ENCODE data around the gene ANXA8.

The ANXA8 gene

GRCh38 chr10:47418966-47419365, 64.9 kb downstream of the ANXA8 start:
- FAIRE-seq, result no peak
- no peak for TF ChIP-seq POLR2AphosphoS5 (IDR thresholded peaks at IDR 0.05; ENCODE audit: low read depth, low read length)
- TF ChIP-seq POLR2A (IDR thresholded peaks at IDR 0.05; ENCODE audit: low read depth, low read length), result no peak
- no peak for TF ChIP-seq TAF1 (IDR thresholded peaks at IDR 0.05; ENCODE audit: low read depth, low read length)
- TF ChIP-seq POU2F2 (IDR thresholded peaks at IDR 0.05; ENCODE audit: low read depth, low read length), result no peak
- no peak for TF ChIP-seq PAX5 (IDR thresholded peaks at IDR 0.05; ENCODE audit: insufficient read depth, low read length, severe bottlenecking)
- TF ChIP-seq SPI1 (IDR thresholded peaks at IDR 0.05; ENCODE audit: low read depth, low read length), result no peak
- no peak for DNase-seq (ENCODE audit: insufficient read length, low spot score)

GRCh38 chr10:47418321-47418720, 65.6 kb downstream of the ANXA8 start:
- TF ChIP-seq PAX5 (IDR thresholded peaks at IDR 0.05; ENCODE audit: insufficient read depth, low read length, severe bottlenecking) (no peak), POLR2A (IDR thresholded peaks at IDR 0.05; ENCODE audit: low read depth, low read length) (no peak), POLR2AphosphoS5 (IDR thresholded peaks at IDR 0.05; ENCODE audit: low read depth, low read length) (no peak), TAF1 (IDR thresholded peaks at IDR 0.05; ENCODE audit: low read depth, low read length) (no peak), SPI1 (IDR thresholded peaks at IDR 0.05; ENCODE audit: low read depth, low read length) (no peak), POU2F2 (IDR thresholded peaks at IDR 0.05; ENCODE audit: low read depth, low read length) (no peak)
- no peak for DNase-seq (ENCODE audit: insufficient read length, low spot score)
- FAIRE-seq, result no peak
